HG02970 (cell line): ENCODE results near the gene ZGPAT.
"Not testable (repeated sequence)": the region's sequence is repeated elsewhere in the genome, so short reads cannot be mapped to it uniquely, and the experiment has no call there.

Experiments
- ATAC-seq: cut with Tn5 transposase; IDR thresholded peaks from one replicate; pipeline ENCODE4 v1.9.1; 2021; ENCODE audit warnings: mild to moderate bottlenecking, moderate library complexity, moderate number of reproducible peaks; ENCODE audit not compliant: unreplicated experiment, low FRiP score

ZGPAT gene, protein sequence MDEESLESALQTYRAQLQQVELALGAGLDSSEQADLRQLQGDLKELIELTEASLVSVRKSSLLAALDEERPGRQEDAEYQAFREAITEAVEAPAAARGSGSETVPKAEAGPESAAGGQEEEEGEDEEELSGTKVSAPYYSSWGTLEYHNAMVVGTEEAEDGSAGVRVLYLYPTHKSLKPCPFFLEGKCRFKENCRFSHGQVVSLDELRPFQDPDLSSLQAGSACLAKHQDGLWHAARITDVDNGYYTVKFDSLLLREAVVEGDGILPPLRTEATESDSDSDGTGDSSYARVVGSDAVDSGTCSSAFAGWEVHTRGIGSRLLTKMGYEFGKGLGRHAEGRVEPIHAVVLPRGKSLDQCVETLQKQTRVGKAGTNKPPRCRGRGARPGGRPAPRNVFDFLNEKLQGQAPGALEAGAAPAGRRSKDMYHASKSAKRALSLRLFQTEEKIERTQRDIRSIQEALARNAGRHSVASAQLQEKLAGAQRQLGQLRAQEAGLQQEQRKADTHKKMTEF

DNA sequence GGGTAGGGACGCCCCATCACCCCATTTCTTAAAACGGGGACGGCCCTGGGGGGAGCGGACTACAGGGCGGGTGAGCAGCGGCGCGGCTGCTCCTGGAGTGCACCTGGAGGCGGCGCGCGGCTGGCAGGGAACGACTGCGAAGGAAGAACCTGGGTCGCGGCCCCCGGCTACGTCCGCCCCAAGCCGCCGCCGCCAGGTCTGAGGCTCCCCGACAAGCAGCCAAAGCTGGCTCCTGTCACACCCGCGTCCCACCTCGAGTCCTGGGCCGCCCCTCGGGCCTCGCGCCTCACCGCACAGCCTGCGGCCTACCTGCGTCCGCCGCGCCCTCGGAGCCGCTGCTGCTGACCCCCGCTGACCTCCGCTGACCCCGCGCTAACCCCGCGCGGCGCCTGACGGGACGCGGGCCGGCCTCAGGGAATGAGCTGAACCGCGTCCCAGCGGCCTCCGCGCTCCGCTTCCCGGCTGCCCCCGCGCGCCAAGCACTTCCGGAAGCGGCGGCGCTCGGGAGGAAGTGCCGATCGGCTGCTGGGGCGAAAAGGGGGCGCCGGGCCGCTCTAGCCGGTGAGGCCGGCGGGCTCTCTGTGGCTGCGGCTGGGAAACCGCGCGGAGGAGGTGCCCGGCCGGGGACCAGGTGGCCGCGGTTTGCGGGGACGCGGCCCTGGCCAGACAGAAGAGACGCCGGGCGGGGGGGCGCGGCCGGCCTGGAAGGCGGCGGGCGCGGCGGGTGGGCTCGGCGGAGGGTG is at the start of gene ZGPAT, which contains the start of gene ARFRP1:
TSS of gene ZGPAT (plus strand) at position 482 of the 743 bp plus-strand sequence. CDS start 542 bp downstream, outside the sequence.
TSS of gene ARFRP1 (minus strand) at position 419 of the 743 bp plus-strand sequence. CDS start 885 bp downstream, outside the sequence.
- peak; percentile 73 for ATAC-seq

DNA sequence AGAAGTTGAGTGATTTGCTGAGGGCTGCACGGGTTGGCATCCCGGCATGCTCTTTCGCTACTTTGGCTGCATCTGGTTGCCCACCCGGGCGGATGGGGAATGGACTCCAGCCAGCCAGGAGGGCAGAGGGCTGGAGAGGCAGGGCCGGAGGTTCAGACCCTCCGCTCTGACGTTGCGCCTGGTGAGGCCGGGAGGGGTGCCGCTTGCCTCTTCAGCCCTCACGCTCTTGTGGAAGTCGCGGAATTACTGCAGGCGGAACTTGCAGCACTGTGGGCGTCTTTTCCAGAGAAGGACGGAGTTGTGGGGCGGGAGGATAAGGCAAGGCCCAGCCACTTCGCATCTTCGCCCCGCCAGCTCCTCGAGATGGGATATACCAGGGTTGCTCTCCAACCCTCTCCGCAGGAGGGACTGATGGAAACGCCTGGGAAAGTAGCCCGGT is 49.1 kb upstream of the ZGPAT start:
- no peak for ATAC-seq

DNA sequence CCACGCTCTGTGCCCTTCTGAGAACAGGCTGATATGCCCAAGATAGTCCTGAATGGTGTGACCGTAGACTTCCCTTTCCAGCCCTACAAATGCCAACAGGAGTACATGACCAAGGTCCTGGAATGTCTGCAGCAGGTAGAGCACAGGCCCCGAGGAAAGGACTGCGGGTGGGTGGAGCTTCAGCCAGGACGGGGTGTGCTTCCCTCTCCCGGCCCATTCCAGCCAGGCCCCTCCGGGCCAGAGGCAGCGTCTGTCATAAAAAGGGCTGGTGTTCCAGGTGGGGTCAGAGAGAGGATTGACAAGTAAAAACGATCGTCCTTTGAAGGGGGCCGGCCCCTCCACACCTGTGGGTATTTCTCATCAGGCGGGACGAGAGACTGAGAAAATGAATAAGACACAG is 48.5 kb upstream of the ZGPAT start:
- ATAC-seq, result no peak

DNA sequence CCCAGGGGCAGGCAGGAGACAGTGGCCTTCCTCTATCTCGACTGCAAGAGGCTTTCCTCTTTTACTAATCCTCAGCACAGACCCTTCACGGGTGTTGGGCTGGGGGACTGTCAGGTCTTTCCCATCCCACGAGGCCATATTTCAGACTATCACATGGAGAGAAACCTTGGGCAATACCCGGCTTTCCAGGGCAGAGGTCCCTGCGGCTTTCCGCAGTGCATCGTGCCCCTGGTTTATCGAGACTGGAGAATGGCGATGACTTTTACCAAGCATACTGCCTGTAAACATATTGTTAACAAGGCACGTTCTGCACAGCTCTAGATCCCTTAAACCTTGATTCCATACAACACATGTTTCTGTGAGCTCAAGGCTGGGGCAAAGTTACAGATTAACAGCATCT is 47.7 kb upstream of the ZGPAT start:
- not testable (repeated sequence) for ATAC-seq

DNA sequence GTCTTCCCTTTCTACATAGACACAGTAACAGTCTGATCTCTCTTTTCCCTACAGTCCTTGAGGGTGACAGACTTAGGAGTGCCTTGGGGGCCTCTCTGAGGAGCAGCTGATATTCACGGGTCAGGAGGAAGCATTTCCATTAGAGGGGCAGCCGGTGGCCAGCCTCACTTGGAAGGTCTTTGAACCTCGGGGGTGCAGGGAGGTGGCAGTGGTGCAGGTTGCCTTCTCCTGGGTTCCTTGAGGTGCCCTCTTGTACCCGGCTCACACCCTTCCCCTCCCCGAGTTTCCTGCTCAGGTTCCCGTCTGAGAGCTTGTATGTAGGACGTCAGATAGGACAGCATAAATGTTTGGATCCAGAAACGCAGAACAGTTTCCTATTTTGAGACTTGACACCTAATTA is 47.2 kb upstream of the ZGPAT start:
- no peak for ATAC-seq

DNA sequence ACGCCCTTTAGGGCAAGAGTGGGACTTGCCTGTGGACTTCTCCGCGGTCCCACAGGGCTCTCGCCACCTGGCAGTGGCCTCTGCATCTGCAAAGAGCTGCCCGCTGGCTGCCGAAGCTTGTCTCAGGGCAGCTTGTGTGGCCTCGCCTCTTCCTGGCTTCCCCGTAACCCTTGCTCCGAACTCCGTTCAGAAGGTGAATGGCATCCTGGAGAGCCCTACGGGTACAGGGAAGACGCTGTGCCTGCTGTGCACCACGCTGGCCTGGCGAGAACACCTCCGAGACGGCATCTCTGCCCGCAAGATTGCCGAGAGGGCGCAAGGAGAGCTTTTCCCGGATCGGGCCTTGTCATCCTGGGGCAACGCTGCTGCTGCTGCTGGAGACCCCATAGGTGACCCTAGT is 46.7 kb upstream of the ZGPAT start:
- ATAC-seq, result no peak

DNA sequence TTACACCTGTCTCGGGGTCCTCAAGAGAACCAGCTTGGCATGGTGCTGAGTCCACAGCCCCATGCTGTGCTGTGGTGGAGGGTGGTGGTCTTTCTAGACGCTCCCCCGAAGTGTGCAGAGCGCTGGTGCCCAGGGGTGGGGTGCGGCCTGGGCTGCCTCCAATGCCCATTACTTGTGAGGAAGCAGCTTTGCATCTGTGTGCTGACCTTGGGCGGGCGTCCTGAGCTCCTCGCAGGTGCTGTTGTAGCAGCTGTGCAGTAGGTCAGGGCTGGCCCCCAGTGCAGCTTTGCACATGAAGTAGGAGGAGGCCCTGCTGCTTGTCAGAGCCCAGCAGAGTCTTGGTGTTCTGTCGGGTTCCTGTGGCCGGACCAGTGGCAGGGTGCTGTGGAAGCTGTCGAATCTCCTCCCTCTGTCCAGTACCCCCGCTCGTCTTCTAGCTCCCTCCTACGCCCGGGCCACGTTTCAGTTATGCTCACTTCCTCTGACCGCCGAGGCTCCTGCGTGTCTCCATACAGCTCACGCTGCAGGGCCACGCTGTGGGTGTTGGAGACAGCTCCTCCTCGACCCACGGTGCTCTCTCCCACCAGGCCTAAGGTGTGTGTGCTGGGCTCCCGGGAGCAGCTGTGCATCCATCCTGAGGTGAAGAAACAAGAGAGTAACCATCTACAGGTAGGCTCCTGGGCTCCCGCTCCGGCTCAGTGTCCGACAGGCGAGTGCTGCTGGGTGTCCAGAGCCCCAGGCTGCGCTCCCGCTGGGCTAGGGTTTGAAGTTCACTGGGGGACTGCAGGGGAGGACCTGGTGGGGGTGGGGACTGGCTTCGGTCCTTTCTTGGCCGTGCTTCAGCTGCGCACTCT is 45.7 kb upstream of the ZGPAT start:
- ATAC-seq, result no peak

DNA sequence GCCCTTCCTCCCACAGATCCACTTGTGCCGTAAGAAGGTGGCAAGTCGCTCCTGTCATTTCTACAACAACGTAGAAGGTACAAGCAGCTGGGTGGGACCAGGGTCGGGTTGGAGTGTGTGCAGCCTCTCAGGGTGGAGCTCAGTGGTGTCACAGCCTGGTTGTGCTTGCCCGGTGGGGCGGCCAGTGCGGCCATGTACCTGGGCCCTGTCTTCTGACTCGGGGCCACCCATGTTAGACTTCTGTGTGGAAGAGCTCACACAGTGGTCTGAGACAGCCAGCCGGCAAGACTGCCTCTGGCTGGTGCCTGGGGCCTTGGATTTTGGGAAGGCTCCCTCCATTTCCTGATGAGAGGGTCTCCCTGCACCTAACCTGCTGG is 45.0 kb upstream of the ZGPAT start:
- no peak for ATAC-seq

DNA sequence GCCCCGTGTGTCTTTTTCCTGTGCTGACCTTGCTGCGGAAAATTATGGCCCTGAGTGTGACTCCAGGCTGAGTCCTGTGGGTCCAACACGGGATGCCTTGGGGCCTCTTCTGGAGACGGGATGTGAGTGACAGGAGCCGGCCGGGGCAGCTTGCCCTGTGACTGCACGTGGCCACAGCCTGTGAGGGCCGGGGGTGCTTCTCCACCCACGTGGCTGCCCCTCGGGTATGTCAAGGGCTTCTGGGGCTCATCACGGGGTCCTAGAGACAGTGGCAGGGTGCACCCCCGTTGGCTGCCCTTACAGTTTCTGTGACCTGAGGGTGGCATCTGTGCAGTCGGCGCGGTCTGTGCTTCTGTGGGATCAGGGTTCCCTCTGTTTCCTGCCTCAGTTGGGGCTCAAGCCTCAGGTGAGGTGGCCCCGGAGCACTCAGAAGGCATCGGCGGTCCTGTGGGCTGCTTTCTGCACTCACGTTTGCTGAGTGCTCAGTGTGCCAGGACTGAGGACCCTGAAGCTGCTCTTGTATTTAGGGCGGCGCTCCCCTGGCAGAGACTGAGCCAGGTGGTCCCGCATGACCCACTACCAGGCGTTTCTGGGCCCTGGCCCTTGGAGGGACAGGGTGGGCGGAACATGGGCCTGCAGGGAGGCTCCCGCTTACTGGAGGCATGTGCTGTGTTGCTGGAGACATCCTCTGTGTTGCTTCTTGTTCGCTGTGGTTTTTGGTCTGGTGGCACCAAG is 44.3 kb upstream of the ZGPAT start:
- no peak for ATAC-seq

DNA sequence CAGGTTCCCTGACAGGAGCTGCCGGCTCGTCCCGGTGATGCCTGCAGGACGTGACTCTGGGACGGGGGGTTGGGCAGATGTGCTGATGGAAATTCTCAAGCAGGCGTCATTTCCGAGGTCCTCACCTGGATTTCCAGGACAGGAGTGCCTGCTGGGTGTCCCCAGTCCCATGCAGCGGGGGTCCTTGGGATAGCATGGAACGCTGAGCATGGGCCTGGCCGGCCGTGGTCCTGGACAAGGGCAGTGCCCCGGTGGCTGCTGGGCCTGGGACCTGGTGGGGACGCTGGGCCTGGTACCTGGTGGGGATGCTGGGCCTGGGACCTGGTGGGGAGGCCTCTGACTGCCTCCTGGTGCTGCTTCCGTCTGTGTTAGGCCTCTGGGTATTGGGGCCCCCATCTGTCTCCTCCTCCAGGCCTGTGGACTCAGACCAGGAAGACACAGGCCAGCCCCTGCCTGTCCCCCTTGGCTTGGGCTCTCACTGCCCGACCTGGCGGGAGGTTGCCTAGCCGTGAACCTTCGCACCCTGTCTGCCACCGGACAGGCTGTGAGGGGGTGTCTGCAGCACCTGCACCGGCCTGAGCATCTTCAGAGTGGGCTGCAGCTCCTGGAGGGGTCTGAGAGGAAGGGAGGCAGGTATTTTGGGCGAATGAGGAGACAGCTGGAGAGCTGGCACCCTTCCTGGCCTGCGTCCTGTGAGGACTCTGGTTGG is 43.5 kb upstream of the ZGPAT start:
- ATAC-seq, result no peak

DNA sequence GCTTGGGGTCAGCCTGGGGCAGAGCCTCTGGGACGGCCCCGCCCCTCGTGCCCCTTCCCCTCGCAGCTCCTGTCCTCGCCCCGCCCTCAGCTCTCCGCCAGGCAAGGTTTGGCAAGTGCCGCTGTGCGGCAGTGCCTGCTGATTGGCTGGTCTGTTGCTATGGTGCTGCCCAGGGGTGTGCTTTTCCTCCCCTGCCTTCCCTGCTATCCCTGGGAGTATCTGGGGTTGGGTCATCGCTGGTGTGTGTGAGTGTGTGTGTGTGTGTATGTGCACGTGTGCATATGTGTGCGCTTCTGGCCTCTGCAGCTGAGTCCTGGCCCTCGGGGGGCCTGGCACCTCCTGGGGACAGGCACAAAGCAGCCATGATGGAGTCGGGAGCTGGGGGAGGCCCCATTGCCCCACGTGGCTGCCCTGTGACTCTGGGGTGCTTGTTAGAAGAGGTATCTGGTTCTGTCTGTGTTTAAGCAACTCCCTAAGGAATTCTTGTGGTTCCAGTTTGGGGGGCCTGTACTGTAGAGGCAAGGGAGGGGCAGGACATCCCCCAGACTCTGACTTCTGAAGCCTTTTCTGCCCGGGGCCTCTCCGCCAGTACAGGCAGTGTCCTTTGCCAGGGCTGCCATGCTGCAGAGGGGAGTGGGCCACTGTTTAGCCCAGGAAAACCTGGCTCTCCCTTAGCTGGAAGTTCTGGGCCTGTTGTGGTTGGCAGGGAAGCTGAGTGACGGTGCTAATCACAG is 42.8 kb upstream of the ZGPAT start:
- ATAC-seq, result no peak

DNA sequence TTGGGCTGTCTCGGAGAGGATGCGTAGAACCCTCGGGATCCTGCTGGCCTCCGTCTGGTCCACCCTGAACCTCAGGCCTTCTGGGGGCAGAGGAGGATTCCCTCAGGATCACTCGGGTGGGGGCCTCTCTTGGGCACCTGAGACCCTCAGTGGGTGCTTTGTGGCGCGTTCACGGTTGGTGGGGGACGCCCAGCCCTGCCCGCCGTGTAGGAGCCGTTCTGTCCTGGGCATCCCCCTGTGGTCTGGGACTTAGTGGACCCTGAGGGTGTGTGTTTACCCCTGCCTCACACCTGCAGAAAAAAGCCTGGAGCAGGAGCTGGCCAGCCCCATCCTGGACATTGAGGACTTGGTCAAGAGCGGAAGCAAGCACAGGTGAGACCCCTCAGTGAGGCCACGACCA is 42.1 kb upstream of the ZGPAT start:
- no peak for ATAC-seq

DNA sequence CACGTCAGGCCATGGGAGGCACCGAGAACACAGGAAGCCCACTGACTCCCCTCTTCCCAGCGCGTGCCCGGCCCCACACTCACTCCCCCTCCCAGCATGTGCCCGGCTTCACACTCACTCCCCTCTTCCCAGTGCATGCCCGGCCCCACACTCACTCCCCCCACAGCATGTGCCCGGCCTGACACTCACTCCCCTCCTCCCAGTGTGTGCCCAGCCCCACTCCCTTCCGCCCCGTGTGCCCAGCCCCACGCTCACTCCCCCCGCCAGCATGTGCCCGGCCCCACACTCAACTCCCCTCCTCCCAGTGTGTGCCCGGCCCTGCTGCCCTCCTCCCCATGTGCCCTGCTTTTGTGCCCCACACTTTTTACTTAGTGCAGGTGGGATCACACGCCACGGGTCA is 40.0 kb upstream of the ZGPAT start:
- ATAC-seq, result no peak

DNA sequence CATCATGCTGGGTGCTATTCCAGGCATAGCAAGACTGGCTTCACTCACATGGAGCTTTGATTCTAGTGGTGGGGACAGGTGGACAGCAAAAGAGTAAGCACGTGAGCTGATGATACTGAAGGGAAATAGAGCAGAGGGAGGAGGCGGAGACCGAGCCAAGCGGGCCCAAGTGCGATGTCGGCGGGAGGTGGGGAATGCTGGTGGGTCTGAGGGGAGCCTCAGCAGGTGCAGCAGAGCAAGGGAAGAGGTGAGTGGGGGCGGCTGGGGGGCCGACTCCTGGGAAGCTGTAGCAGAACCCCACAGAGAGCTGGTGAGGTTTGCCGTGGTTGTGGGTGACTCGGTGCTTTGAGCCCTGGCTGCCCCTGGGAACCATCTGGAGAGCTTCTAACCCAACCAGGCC is 39.5 kb upstream of the ZGPAT start:
- no peak for ATAC-seq

DNA sequence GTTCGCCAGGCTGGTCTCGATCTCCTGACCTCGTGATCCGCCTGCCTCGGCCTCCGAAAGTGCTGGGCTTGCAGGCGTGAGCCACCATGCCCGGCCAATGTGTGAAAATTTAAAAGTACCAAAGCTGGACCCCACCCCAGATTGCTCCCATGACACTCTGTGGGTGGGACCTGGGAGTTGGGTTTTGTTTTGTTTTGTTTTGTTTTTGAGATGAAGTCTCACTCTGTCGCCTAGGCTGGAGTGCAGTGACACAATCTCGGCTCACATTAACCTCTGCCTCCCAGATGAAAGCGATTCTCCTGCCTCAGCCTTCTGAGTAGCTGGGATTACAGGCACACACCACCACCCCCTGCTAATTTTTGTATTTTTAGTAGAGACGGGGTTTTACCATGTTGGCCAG is 36.1 kb upstream of the ZGPAT start:
- not testable (repeated sequence) for ATAC-seq

DNA sequence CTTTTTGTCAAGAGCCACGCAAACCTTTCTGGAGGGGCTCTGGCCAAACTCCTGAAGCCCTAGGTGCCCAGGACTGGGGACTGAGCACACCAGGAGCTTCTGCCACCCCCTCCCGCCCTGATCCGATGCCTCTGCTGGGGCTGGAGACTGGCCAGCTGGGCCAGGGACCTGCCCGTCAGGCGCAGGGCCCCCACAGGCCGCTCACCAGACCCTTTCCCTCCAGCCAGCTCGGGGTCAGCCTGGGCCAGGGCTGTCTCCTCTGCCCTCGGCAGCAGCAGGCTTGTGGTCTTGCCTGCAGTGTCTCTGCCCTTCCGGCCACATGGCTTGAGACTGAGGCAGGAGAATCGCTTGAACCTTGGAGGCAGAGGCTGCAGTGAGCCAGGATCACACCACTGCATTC is 35.2 kb upstream of the ZGPAT start:
- no peak for ATAC-seq

DNA sequence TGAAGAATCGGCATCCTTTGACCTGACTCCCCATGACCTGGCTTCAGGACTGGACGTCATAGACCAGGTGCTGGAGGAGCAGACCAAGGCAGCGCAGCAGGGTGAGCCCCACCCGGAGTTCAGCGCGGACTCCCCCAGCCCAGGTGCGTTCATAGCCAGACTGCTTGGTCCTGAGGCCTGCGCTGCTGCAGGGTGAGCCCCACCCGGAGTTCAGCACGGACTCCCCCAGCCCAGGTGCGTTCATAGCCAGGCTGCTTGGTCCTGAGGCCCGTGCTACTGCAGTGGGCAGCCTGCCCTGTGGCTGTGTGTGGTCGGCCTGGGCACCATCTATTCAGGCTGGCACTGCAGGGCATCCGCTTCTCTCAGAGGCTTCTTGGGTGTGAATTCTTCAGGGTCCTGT is 33.9 kb upstream of the ZGPAT start:
- no peak for ATAC-seq

DNA sequence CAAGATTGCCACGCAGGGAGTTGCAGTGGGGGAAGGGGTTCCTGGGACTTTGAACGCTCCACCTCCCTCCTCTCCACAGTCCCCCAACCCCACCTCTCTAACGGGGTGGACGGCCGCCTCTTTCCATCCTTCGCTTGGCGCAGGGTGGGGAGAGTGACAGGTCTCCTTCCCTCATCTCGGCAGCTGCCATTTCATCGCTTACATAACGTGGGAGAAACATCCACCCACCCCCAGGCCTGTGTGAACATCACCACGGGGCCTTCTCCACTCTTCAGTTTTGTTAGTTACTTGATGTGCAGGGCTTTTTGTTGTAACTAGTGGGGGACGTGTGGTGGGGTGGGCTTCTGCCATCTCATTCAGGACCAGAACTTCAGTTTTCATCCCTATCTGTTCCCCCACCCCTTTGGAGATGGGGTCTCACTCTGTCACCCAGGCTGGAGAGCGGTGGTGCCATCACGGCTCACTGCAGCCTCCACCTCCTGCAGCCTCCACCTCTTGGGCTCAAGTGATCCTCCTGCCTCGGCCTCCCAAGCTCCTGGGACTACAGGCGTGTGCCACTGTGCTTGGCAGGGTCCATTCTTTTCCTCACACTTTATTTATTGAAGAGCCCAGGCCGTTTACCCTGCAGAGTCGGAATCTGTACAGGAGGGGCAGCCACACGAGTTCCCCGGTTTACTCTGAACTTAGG is 32.0 kb upstream of the ZGPAT start:
- ATAC-seq, result no peak
